Spleen (tissue), 11 donors: ENCODE data around the gene TAF1L. TPM values are rescaled to one million over a fixed set of nuclear protein-coding genes. Genes with fewer than 3 reads are reported as not detected.

Source experiments
- DNase-seq: peaks from one replicate; pipeline ENCODE4 v3.0.0-alpha.2; 2020
- H3K27ac ChIP-seq, 8 donors: fragments of 200-600 bp; sonication (generic) in 7 of 8; 1 replicate in 4 of 8; 2 replicates in 4 of 8; pipeline versions ENCODE4 v1.5.0 to v1.8.0; 2016 to 2021; ENCODE audit warnings: inconsistent platforms in 4 of 8, mild to moderate bottlenecking in 4 of 8, moderate library complexity in 1 of 8
- H3K27me3 ChIP-seq, 7 donors: fragments of 200-600 bp; sonication (generic) in 6 of 7; replicated peaks in 1 of 7; 1 replicate in 4 of 7; 2 replicates in 3 of 7; pipeline versions ENCODE4 v1.5.0 to v1.8.0; 2016 to 2021; ENCODE audit warnings: inconsistent platforms in 3 of 7, mild to moderate bottlenecking in 1 of 7
- H3K36me3 ChIP-seq, 6 donors: fragments of 200-600 bp; sonication (generic) in 5 of 6; 1 replicate in 4 of 6; 2 replicates in 2 of 6; pipeline versions ENCODE4 v1.5.0 to v1.8.0; 2016 to 2021; ENCODE audit warnings: inconsistent platforms in 2 of 6
- H3K4me1 ChIP-seq, 6 donors: fragments of 200-600 bp; sonication (generic) in 5 of 6; 1 replicate in 3 of 6; 2 replicates in 3 of 6; pipeline versions ENCODE4 v1.5.0 to v1.8.0; 2016 to 2021; ENCODE audit warnings: inconsistent platforms in 3 of 6
- H3K4me3 ChIP-seq, 8 donors: fragments of 200-600 bp; sonication (generic) in 7 of 8; 1 replicate in 4 of 8; 2 replicates in 4 of 8; pipeline versions ENCODE4 v1.5.0 to v1.8.0; 2016 to 2021; ENCODE audit warnings: inconsistent platforms in 4 of 8, mild to moderate bottlenecking in 4 of 8, moderate library complexity in 2 of 8
- H3K9me3 ChIP-seq, 8 donors: fragments of 200-600 bp; sonication (generic) in 7 of 8; 1 replicate in 4 of 8; 2 replicates in 4 of 8; pipeline versions ENCODE4 v1.5.0 to v1.8.0; 2016 to 2021; ENCODE audit warnings: inconsistent platforms in 4 of 8
- CTCF ChIP-seq, 11 experiments: fragments of 200-600 bp in 7 of 11; fragments of 450-650 bp in 4 of 11; sonication (generic) in 4 of 11; IDR thresholded peaks in 8 of 11; conservative IDR thresholded peaks in 3 of 11; 1 replicate in 7 of 11; 2 replicates in 4 of 11; pipeline versions ENCODE4 v1.4.0 to v1.8.0; 2016 to 2021; ENCODE audit warnings: antibody characterized with exemption in 11 of 11, inconsistent platforms in 4 of 11, mild to moderate bottlenecking in 1 of 11
- POLR2A ChIP-seq, 3 donors: fragments of 450-650 bp; IDR thresholded peaks; one replicate each; pipeline ENCODE4 v1.5.1; 2017; ENCODE audit warnings: antibody characterized with exemption in 3 of 3, mild to moderate bottlenecking in 1 of 3
- POLR2AphosphoS5 ChIP-seq, 3 donors: sonication (generic); formaldehyde crosslinking; IDR thresholded peaks; one replicate each; pipeline ENCODE4 v1.5.1; 2017; ENCODE audit warnings: antibody characterized with exemption in 3 of 3
- WGBS, 5 donors: extraction: QIAGEN DNeasy Blood & Tissue Kit in 3 of 5; methylation state at CpG; one replicate each; pipeline versions ENCODE4 v1.1.5 to v1.1.7; 2013 to 2018; 5-methylcytosine and 5-hydroxymethylcytosine counted together
- intact Hi-C: fragments of 100-400 bp; cut with DNase I; formaldehyde crosslinking; loops from one replicate; pipeline ENCODE4 v1.15.0; 2023; ENCODE audit warnings: low total_unique reads
- polyA plus RNA-seq, 3 donors: library from polyadenylated mRNA; stranded (reverse); fragments of 200-250 nt; gene quantifications; one replicate each; pipeline ENCODE4 v1.2.1, GENCODE V29; 2013
- total RNA-seq, 7 donors: library from RNA; depleted of rRNA in 3 of 7; stranded (reverse); fragments of >200 nt in 3 of 7; fragmentation: NEBNext Ultra II Directional in 4 of 7; extraction: Animal tissue kit (Norgen Biotek cat#: 25700) in 4 of 7; gene quantifications; one replicate each; pipeline versions ENCODE4 v1.1.0 to v1.2.1, GENCODE V29; 2016 to 2021
- donor health status: healthy with polysubstance abuse.
- donor health status: DM: no; HTN: no; CAD: no; lungs with moderate emphysema.
- donor health status: DM: no; HTN: no; CAD: no.
- donor health status: Bipolar disorder and iron deficiency.
- donor health status: healthy.
- donor health status: DM: no; HTN: no; CAD: no.
- donor health status: DM: yes; HTN: yes; CAD: no.

Gene TAF1L
- total and polyA plus RNA-seq, 10 donors, result 0.07 to 0.17 (median 0.10) TPM; not detected in 6

GRCh38 chr9:32581512-32582143, 53.8 kb downstream of the TAF1L start:
- Histone ChIP-seq H3K4me3 (no peak overlapping the region), H3K27me3 (peaks cover 0 to 35% (median 0%) of the 10 kb centered on the region in 7 donors), H3K4me1 (peaks cover 0 to 11% (median 0%) of the 10 kb centered on the region in 6 donors), H3K27ac (no peak overlapping the region), H3K36me3 (no peaks in the 10 kb centered on the region), H3K9me3 (no peaks in the 10 kb centered on the region)
- WGBS, 5 donors, result 32 to 55% (median 42%) methylated on average over 3 of the region's 3 CpGs
- intact Hi-C loops, result loop anchor here (2.0 kb wide), 1 partner anchor 203 kb away; no protein-coding TSS in a partner anchor
- no peak for DNase-seq
- no peak for TF ChIP-seq POLR2AphosphoS5 (IDR thresholded peaks at IDR 0.05)
- peak in 9 of 11 experiments; percentile 16 to 57 (median 38) for TF ChIP-seq CTCF (IDR thresholded peaks at IDR 0.05 in 8 of 11, conservative IDR thresholded peaks at IDR 0.05 in 3 of 11)

GRCh38 chr9:32580631-32581300, 54.7 kb downstream of the TAF1L start:
- no peak for TF ChIP-seq POLR2AphosphoS5 (IDR thresholded peaks at IDR 0.05)
- TF ChIP-seq CTCF (IDR thresholded peaks at IDR 0.05 in 8 of 11, conservative IDR thresholded peaks at IDR 0.05 in 3 of 11), result no peak
- no peak for TF ChIP-seq POLR2A (IDR thresholded peaks at IDR 0.05)
- Histone ChIP-seq H3K36me3 (no peaks in the 10 kb centered on the region), H3K4me3 (no peak overlapping the region), H3K27me3 (peaks cover 0 to 35% (median 0%) of the 10 kb centered on the region in 7 donors), H3K4me1 (peaks cover 0 to 11% (median 0%) of the 10 kb centered on the region in 6 donors), H3K27ac (no peak overlapping the region), H3K9me3 (no peaks in the 10 kb centered on the region)
- no peak for DNase-seq
- 14 to 27% (median 21%) methylated on average over 3 of the region's 3 CpGs for WGBS, 5 donors
- intact Hi-C loops, result loop anchor here (2.0 kb wide), 1 partner anchor 202 kb away; no protein-coding TSS in a partner anchor

GRCh38 chr9:32579706-32580331, 55.6 kb downstream of the TAF1L start:
- Histone ChIP-seq H3K4me3 (peak overlapping the region in 2 of 8 donors; percentile 5 to 16), H3K36me3 (no peaks in the 10 kb centered on the region), H3K4me1 (peaks cover 0 to 11% (median 0%) of the 10 kb centered on the region in 6 donors), H3K9me3 (no peaks in the 10 kb centered on the region), H3K27me3 (peaks cover 0 to 35% (median 0%) of the 10 kb centered on the region in 7 donors), H3K27ac (no peak overlapping the region)
- DNase-seq, result peak; percentile 88
- 19 to 23% (median 20%) methylated on average over 4 of the region's 4 CpGs for WGBS, 5 donors
- TF ChIP-seq POLR2A (IDR thresholded peaks at IDR 0.05) (no peak), CTCF (IDR thresholded peaks at IDR 0.05 in 8 of 11, conservative IDR thresholded peaks at IDR 0.05 in 3 of 11) (peak; percentile 78 to 95 (median 82)), POLR2AphosphoS5 (IDR thresholded peaks at IDR 0.05) (no peak)
- intact Hi-C loops, result loop anchor here (2.0 kb wide), 1 partner anchor 201 kb away; no protein-coding TSS in a partner anchor

Other genes starting within 250 kb of the TAF1L start
- 10 to 100 TPM; 15.1 to 24.4 (median 17.6) TPM for gene RIGI, start 109.5 kb downstream of the TAF1L start, total RNA-seq
- 1 to 10 TPM; 6.5 to 7.4 (median 7.2) TPM for gene RIGI, start 109.5 kb downstream of the TAF1L start, polyA plus RNA-seq
- 10 to 100 TPM in 5 of 7 donors, 1 to 10 TPM in 2; 6.6 to 25.1 (median 18.2) TPM for gene SMIM27, start 83.3 kb downstream of the TAF1L start, total RNA-seq
- gene SMIM27, start 83.3 kb downstream of the TAF1L start, polyA plus RNA-seq, result 10 to 100 TPM; 19.6 to 31.7 (median 26.3) TPM
- 10 to 100 TPM; 11.9 to 28.7 (median 18.2) TPM for gene TOPORS, start 83.1 kb downstream of the TAF1L start, total RNA-seq
- gene TOPORS, start 83.1 kb downstream of the TAF1L start, polyA plus RNA-seq, result 1 to 10 TPM; 5.2 to 7.1 (median 6.3) TPM
- 10 to 100 TPM; 21.7 to 36.7 (median 25.3) TPM for gene NDUFB6, start 62.5 kb downstream of the TAF1L start, total RNA-seq
- 10 to 100 TPM; 18.0 to 33.9 (median 31.9) TPM for gene NDUFB6, start 62.5 kb downstream of the TAF1L start, polyA plus RNA-seq
- gene TMEM215, start 147.9 kb upstream of the TAF1L start, total RNA-seq, result not detected
- not detected for gene TMEM215, start 147.9 kb upstream of the TAF1L start, polyA plus RNA-seq